ENCODE data around the gene PKN3.
A peak's percentile ranks its signal among the peaks of the same experiment; 100 is the strongest.

Gene PKN3

GRCh38 chr9:128718047-128718446 is 15.7 kb downstream of the PKN3 start:
- DNase-seq, result no peak

GRCh38 chr9:128718475-128718874 is 16.2 kb downstream of the PKN3 start:
- DNase-seq, result no peak

- no peak for DNase-seq
These were observed 17.8 kb downstream of the PKN3 start for GRCh38 chr9:128719919-128720605.

- DNase-seq, result no peak
These were observed 18.7 kb downstream of the PKN3 start for GRCh38 chr9:128720841-128721486.

GRCh38 chr9:128721487-128722010 is 19.2 kb downstream of the PKN3 start:
- DNase-seq, result no peak

- no peak for DNase-seq
These were observed 20.4 kb downstream of the PKN3 start for GRCh38 chr9:128722380-128723351.

GRCh38 chr9:128723352-128723865 is 21.1 kb downstream of the PKN3 start:
- DNase-seq, result peak in 1 of 14 donors; percentile 52

GRCh38 chr9:128723866-128724743 is 21.8 kb downstream of the PKN3 start, which contains the start of gene ZDHHC12:
ZDHHC12 (minus strand) TSS chr9:128724127; CDS start chr9:128724093, 34 bp downstream.
- DNase-seq, result peak in 13 of 14 donors; percentile 39 to 96 (median 80)

- DNase-seq, result peak in 3 of 14 donors; percentile 21 to 94 (median 26)
These were observed 22.5 kb downstream of the PKN3 start for GRCh38 chr9:128724744-128725211.

- DNase-seq, result no peak
These were observed 25.4 kb downstream of the PKN3 start for GRCh38 chr9:128727640-128728248.

GRCh38 chr9:128728298-128728697 is 26.0 kb downstream of the PKN3 start:
- peak in 1 of 14 donors; percentile 25 for DNase-seq

- peak in 1 of 14 donors; percentile 60 for DNase-seq
These were observed 27.0 kb downstream of the PKN3 start for GRCh38 chr9:128729302-128729701.

- DNase-seq, result peak in 1 of 14 donors; percentile 60
These were observed 27.6 kb downstream of the PKN3 start for GRCh38 chr9:128729766-128730517.

GRCh38 chr9:128731093-128731492 is 28.8 kb downstream of the PKN3 start:
- no peak for DNase-seq

GRCh38 chr9:128731691-128732090 is 29.4 kb downstream of the PKN3 start:
- DNase-seq, result no peak

GRCh38 chr9:128732576-128732975 is 30.3 kb downstream of the PKN3 start:
- no peak for DNase-seq

- DNase-seq, result peak in 5 of 14 donors; percentile 11 to 36 (median 30)
These were observed 31.0 kb downstream of the PKN3 start for GRCh38 chr9:128733256-128733655.

- peak in 2 of 14 donors; percentile 39 to 41 for DNase-seq
These were observed 33.1 kb downstream of the PKN3 start for GRCh38 chr9:128735373-128735772.

- no peak for DNase-seq
These were observed 40.1 kb downstream of the PKN3 start for GRCh38 chr9:128742401-128742800.

- DNase-seq, result no peak
These were observed 41.1 kb downstream of the PKN3 start for GRCh38 chr9:128743421-128743820.

Data from C1 segment of cervical spinal cord (tissue), 14 donors.